GM12873 (cell line): ENCODE data around the gene PPP1R14C.

ENCODE experiments used
- TF ChIP-seq, protein P1 (sequence below): IDR thresholded peaks from 2 replicates; pipeline ENCODE4 v1.5.1; 2012; ENCODE audit warnings: low read depth, mild to moderate bottlenecking, moderate library complexity, low read length, control low read depth; ENCODE audit not compliant: insufficient read depth; ENCODE audit errors: missing control alignments

Gene PPP1R14C

DNA sequence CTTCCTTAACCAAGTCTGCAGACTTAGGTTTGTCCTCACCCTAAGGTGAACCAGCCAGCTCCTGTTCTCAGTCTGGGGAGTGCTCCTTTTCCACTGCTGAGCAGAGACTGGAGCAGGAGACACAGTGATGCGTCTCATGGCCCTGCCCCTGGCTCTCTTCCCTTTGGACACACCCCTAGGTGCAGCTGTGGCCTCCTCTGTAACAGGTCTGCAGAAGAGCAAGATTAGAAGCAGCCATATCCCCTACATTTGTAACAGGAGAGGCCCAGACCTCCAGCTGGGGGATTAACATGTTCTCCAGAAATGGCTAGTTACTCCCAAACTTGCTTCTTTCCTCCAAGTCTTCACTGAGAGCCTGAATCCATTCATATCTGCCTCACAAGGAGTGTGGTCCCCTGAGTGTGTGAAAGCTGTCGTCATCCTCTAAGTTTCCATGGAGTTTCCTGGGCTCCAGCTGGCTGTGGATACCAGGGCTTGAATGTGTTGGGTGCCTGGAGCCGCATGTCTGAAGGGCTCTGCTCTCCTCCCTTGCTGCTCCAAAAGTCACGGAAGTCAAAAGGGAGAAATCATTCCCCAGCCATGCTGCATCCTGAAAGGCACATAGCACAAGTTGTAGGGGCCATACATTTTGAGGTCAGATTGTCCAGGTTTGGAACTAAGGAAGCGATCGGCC is 57.7 kb downstream of the PPP1R14C start:
- TF ChIP-seq, protein P1, sequence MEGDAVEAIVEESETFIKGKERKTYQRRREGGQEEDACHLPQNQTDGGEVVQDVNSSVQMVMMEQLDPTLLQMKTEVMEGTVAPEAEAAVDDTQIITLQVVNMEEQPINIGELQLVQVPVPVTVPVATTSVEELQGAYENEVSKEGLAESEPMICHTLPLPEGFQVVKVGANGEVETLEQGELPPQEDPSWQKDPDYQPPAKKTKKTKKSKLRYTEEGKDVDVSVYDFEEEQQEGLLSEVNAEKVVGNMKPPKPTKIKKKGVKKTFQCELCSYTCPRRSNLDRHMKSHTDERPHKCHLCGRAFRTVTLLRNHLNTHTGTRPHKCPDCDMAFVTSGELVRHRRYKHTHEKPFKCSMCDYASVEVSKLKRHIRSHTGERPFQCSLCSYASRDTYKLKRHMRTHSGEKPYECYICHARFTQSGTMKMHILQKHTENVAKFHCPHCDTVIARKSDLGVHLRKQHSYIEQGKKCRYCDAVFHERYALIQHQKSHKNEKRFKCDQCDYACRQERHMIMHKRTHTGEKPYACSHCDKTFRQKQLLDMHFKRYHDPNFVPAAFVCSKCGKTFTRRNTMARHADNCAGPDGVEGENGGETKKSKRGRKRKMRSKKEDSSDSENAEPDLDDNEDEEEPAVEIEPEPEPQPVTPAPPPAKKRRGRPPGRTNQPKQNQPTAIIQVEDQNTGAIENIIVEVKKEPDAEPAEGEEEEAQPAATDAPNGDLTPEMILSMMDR: no peak

DNA sequence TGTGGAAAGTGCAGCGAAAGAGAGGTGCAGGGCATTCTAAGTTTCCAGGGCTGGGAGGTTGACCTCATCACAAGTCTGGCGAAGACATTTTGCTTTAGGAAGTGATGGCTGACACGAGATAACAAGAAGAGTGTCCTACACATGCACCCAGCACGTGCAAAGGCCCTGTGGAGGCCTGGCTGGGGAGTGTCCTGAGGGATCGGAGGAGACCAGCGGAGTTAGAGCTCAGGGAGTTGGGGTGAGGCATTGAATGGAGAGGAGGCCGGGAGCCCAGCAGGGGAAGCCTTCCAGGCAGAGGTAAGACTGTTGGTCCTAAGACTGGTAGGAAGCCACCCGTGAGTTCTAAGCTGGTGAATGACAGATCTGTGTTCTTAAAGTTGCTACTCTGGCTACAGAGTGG is 58.4 kb downstream of the PPP1R14C start:
- TF ChIP-seq, protein P1: no peak

DNA sequence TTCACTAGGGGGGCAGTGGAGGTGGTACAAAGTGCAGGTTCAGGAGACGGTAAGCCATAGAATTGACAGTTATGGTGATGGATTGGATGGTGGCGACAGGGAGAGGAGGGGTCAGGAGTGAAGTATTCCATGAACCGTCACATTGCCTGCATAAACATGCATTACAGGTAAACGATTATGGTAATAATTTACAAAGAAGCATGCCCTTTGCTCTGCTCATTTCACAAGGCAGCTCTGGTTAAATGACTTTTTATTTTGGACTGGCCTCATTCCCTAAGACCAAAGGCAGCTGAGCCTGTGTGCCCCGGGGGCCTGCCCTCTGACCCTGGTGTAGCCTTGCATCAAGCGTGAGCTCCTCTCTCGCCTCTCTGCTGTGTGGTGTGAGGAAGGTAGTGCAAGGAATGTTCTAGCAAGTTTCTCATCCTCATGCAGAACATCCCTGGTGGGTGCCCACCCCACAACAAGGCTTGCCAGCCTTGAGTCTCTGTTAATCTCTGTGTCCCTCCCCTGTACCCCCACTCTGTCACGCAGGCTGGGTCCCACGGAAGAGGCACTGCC is 59.0 kb downstream of the PPP1R14C start:
- TF ChIP-seq, protein P1: no peak

DNA sequence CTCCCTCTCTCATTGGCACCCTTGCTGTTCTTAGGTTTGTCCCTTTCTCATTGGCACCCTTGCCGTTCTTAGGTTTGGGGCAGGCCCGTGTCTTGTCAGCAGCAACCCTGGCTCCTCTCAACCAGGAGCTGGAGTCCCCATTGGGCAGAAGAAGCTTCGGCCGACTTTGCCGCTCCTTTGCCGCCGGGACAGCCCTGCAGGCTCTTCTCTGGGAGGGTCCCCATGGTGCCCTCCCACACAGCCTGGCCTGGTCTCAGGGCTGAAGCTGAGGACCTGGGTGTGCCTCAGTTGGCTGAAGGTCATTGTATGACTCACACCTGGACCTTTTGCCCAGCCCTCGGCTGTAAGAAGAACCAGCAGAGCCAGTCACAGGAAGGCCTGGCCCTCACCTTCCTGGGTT is 59.6 kb downstream of the PPP1R14C start:
- TF ChIP-seq, protein P1: no peak

DNA sequence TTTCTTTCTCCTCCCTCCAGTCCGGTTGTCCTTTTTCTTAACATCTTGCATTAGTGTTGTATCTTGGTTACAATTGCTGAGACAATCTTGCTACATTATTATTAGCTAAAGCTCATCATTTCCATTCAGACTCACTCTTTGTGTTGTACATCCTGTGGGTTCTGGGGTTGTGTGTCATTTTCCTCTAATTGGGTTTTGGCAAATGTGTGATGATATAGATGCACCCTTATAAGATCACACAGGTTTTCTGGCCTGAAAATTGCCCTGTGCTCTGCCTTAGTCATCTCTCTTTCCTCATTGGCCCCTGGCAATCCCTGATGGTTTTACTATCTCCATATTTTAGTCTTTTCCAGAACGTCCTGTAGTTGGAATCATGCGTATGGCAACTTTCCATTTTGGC is 60.1 kb downstream of the PPP1R14C start:
- TF ChIP-seq, protein P1: no peak

DNA sequence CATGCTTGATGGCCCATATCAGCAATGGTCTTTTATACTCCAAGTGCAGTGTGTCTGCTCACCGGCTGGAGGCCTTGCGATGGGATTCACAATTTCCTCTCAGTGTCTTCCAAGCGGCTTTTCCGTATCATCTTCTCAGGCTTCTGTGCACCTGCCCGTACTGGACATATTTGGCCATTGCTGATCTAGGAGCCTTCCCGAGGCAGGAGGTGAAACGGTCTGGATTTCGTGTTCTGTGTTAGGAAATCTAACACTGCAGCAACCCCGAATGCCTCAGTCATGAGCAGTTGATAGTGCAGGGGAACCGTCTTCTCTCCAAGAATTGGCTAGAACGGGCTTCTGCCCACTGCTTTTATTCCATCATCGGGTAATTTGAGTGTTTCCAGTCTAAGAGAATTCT is 60.5 kb downstream of the PPP1R14C start:
- TF ChIP-seq, protein P1: no peak

DNA sequence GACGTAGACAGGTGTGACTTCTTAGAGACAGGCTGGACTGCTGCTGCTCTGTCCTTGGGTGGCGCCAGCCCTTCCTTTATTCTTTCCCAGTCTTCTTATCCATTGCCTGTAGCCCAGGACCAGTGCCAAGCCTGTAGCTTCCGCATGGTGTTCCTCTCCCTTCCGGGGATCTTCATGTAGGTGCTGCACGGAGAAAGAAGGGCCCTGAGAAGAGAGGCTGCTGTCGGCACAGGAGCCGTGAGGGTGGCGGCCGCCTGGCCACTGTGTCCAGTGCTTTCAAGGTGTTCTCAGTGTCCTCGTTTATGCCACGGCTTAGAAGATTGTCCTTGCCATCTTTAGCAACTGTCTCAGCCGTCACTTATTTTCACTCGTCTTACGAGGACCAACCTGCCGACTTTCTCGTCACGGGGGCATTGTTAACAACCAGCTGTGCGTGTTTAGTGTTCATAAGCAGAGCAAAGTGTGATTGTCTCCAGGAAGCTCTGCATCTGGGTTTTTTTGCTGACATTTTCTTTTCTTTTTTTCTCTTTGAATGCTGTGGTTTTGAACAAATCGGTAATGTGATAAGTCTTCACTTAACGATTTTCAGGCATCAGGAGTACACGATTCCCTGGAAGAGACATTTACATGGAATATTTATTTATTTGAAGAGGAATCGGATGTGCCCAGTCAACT is 61.2 kb downstream of the PPP1R14C start:
- TF ChIP-seq, protein P1: no peak
